Endodermal cell (in vitro differentiated cells): ENCODE measurements around the gene MYO18B. TPM values are rescaled to one million over a fixed set of nuclear protein-coding genes. Genes with fewer than 3 reads are reported as not detected.

Experiments
- DNase-seq: peaks from one replicate; pipeline ENCODE4 v3.0.0-alpha.2; 2017
- H3K27ac ChIP-seq: 2 replicates; pipeline ENCODE4 v1.5.1; 2013; ENCODE audit warnings: mild to moderate bottlenecking, low read depth, low read length, moderate library complexity
- H3K27me3 ChIP-seq: 2 replicates; pipeline ENCODE4 v1.6.1; 2013; ENCODE audit warnings: mild to moderate bottlenecking, low read length, moderate library complexity; ENCODE audit not compliant: insufficient read depth, control insufficient read depth, poor library complexity, severe bottlenecking
- H3K36me3 ChIP-seq: 2 replicates; pipeline ENCODE4 v1.7.0; 2013; ENCODE audit warnings: mild to moderate bottlenecking, low read length, moderate library complexity; ENCODE audit not compliant: control insufficient read depth, insufficient read depth
- H3K4me1 ChIP-seq: one replicate; pipeline ENCODE4 v1.7.0; 2013; ENCODE audit warnings: low read length; ENCODE audit not compliant: control insufficient read depth, insufficient read depth
- H3K4me3 ChIP-seq: 2 replicates; pipeline ENCODE4 v1.5.1; 2013; ENCODE audit warnings: mild to moderate bottlenecking, low read length, moderate library complexity
- H3K9ac ChIP-seq: 2 replicates; pipeline ENCODE4 v1.6.1; 2013; ENCODE audit warnings: mild to moderate bottlenecking, low read length, moderate library complexity; ENCODE audit not compliant: poor library complexity, severe bottlenecking; ENCODE audit errors: extremely low read depth
- H3K9me3 ChIP-seq: 2 replicates; pipeline ENCODE4 v1.6.1; 2013; ENCODE audit warnings: mild to moderate bottlenecking, low read length, moderate library complexity; ENCODE audit not compliant: control insufficient read depth
- H3K27ac Mint-ChIP-seq: 2 replicates; pipeline ENCODE4 v1.8.0; 2020; ENCODE audit warnings: mixed read lengths
- H3K27me3 Mint-ChIP-seq: 2 replicates; pipeline ENCODE4 v1.8.0; 2021; ENCODE audit warnings: mild to moderate bottlenecking, mixed read lengths; ENCODE audit not compliant: insufficient read depth
- H3K36me3 Mint-ChIP-seq: 2 replicates; pipeline ENCODE4 v1.8.0; 2020; ENCODE audit warnings: low read depth, mixed read lengths
- H3K4me1 Mint-ChIP-seq: 2 replicates; pipeline ENCODE4 v1.8.0; 2020; ENCODE audit warnings: mixed read lengths
- H3K4me3 Mint-ChIP-seq: 2 replicates; pipeline ENCODE4 v1.8.0; 2020; ENCODE audit warnings: mild to moderate bottlenecking, moderate library complexity, mixed read lengths
- H3K9me3 Mint-ChIP-seq: 2 replicates; pipeline ENCODE4 v1.8.0; 2020; ENCODE audit warnings: mild to moderate bottlenecking, mixed read lengths
- CTCF ChIP-seq: fragments of 200-600 bp; sonication (generic); conservative IDR thresholded peaks from 2 replicates; pipeline ENCODE4 v1.5.0; 2021; ENCODE audit warnings: antibody characterized with exemption, mild to moderate bottlenecking
- WGBS, 2 experiments: methylation state at CpG; one replicate each; pipeline versions ENCODE4 v1.1.5 to v1.1.7; 2013; ENCODE audit warnings: missing lambda C conversion rate in 2 of 2, mixed read lengths in 1 of 2; ENCODE audit not compliant: insufficient coverage in 1 of 2, insufficient read length in 1 of 2; 5-methylcytosine and 5-hydroxymethylcytosine counted together
- total RNA-seq, 2 donors: library from RNA; stranded (reverse); fragmentation: NEBNext Ultra II Directional in 1 of 2; extraction: Animal tissue kit (Norgen Biotek cat#: 25700) in 1 of 2; gene quantifications; 2 replicates in 1 of 2; 3 replicates in 1 of 2; pipeline ENCODE4 v1.2.1, GENCODE V29; 2021

Gene MYO18B
- total RNA-seq, 2 donors from 2014 or later = 0.77 to 0.84 TPM

GRCh38 chr22:25697181-25697664 is 44.8 kb upstream of the MYO18B start:
- TF ChIP-seq CTCF = no peak
- H3K4me1 Mint-ChIP-seq = no peaks in the 10 kb centered on the region
- no peak overlapping the region for H3K9ac ChIP-seq
- H3K9me3 ChIP-seq = no peaks in the 10 kb centered on the region
- H3K4me1 ChIP-seq = peaks cover 4% of the 10 kb centered on the region
- H3K36me3 ChIP-seq = no peaks in the 10 kb centered on the region
- H3K27ac ChIP-seq = no peak overlapping the region
- 90 to 96% methylated on average over 3 to 5 of the region's 5 CpGs for WGBS, 2 experiments
- H3K27me3 Mint-ChIP-seq = no peaks in the 10 kb centered on the region
- DNase-seq = no peak
- H3K4me3 Mint-ChIP-seq = no peak overlapping the region
- no peaks in the 10 kb centered on the region for H3K9me3 Mint-ChIP-seq
- peaks cover 22% of the 10 kb centered on the region for H3K36me3 Mint-ChIP-seq
- H3K27me3 ChIP-seq = no peaks in the 10 kb centered on the region
- H3K27ac Mint-ChIP-seq = no peak overlapping the region
- no peak overlapping the region for H3K4me3 ChIP-seq

- Mint-ChIP-seq H3K4me3 (no peak overlapping the region), H3K27me3 (no peaks in the 10 kb centered on the region), H3K36me3 (peaks cover 20% of the 10 kb centered on the region), H3K27ac (no peak overlapping the region), H3K9me3 (no peaks in the 10 kb centered on the region), H3K4me1 (no peaks in the 10 kb centered on the region)
- Histone ChIP-seq H3K9ac (no peak overlapping the region), H3K4me1 (no peaks in the 10 kb centered on the region), H3K4me3 (no peak overlapping the region), H3K9me3 (no peaks in the 10 kb centered on the region), H3K27ac (no peak overlapping the region), H3K36me3 (no peaks in the 10 kb centered on the region), H3K27me3 (no peaks in the 10 kb centered on the region)
- no peak for TF ChIP-seq CTCF
- no peak for DNase-seq
- 95 to 100% methylated on average over 2 of the region's 2 CpGs for WGBS, 2 experiments
Measured at GRCh38 chr22:25697978-25698377, 44.0 kb upstream of the MYO18B start.

GRCh38 chr22:25698461-25698860 is 43.5 kb upstream of the MYO18B start:
- H3K9ac ChIP-seq = no peak overlapping the region
- Mint-ChIP-seq H3K4me3 (no peak overlapping the region), H3K4me1 (no peaks in the 10 kb centered on the region), H3K9me3 (no peaks in the 10 kb centered on the region), H3K36me3 (peaks cover 20% of the 10 kb centered on the region), H3K27me3 (no peaks in the 10 kb centered on the region), H3K27ac (peak overlapping the region; percentile 23)
- 94 to 98% methylated on average over 6 to 7 of the region's 7 CpGs for WGBS, 2 experiments
- H3K27ac ChIP-seq = no peak overlapping the region
- H3K4me1 ChIP-seq = no peaks in the 10 kb centered on the region
- TF ChIP-seq CTCF = no peak
- no peaks in the 10 kb centered on the region for H3K27me3 ChIP-seq
- H3K4me3 ChIP-seq = no peak overlapping the region
- DNase-seq = no peak
- no peaks in the 10 kb centered on the region for H3K36me3 ChIP-seq
- H3K9me3 ChIP-seq = no peaks in the 10 kb centered on the region
